ENCODE measurements around the gene GFER. TPM values are rescaled to one million over a fixed set of nuclear protein-coding genes. Genes with fewer than 3 reads are reported as not detected.
"Not testable (repeated sequence)": the region's sequence is repeated elsewhere in the genome, so short reads cannot be mapped to it uniquely, and the experiment has no call there.

GFER gene
- total RNA-seq, 1 donor from 2014 or later, result 24.4 TPM

- intact Hi-C loops (cut with micrococcal nuclease), result loop anchor here (5.0 kb wide), 1 partner anchor 185 kb away; the partner anchor contains the start of genes EME2, MRPS34 and NME3
Observed at GRCh38 chr16:1957434-1958142, 26.4 kb upstream of the GFER start.

GRCh38 chr16:1958143-1958491 lies 25.9 kb upstream of the GFER start:
- intact Hi-C loops (cut with micrococcal nuclease), result loop anchor here (5.0 kb wide), 1 partner anchor 186 kb away; the partner anchor contains the start of genes EME2, MRPS34 and NME3

GRCh38 chr16:1958715-1959268 lies 25.2 kb upstream of the GFER start:
- intact Hi-C loops (cut with micrococcal nuclease), result loop anchor here (1.0 to 5.0 kb wide), 2 partner anchors 15 to 186 kb away; partner anchors contain the start of genes EME2, MRPS34, MSRB1 and NME3

GRCh38 chr16:1959269-1960039 lies 24.5 kb upstream of the GFER start, which contains the start of gene NDUFB10:
Gene NDUFB10, plus strand, starts transcription at chr16:1959538. Its CDS starts 87 bp downstream, at chr16:1959625.
- intact Hi-C loops (cut with micrococcal nuclease), result loop anchor here (1.0 to 5.0 kb wide), 2 partner anchors 16 to 187 kb away; partner anchors contain the start of genes EME2, MRPS34, MSRB1 and NME3

- intact Hi-C loops (cut with micrococcal nuclease), result no loop called here
Observed at GRCh38 chr16:1960665-1961630, 23.0 kb upstream of the GFER start.

GRCh38 chr16:1961651-1962067 lies 22.3 kb upstream of the GFER start:
- intact Hi-C loops (cut with micrococcal nuclease), result no loop called here

- intact Hi-C loops (cut with micrococcal nuclease), result not testable (repeated sequence)
Observed at GRCh38 chr16:1962161-1963153, 21.5 kb upstream of the GFER start.

- intact Hi-C loops (cut with micrococcal nuclease), result loop anchor here (1.0 to 2.0 kb wide), 3 partner anchors 8 to 27 kb away; partner anchors contain the start of genes MSRB1 and TBL3
Observed at GRCh38 chr16:1963806-1964505, 20.0 kb upstream of the GFER start.

GRCh38 chr16:1964506-1965395 lies 19.2 kb upstream of the GFER start, which contains the start of gene RPS2:
Gene RPS2, minus strand, starts transcription at chr16:1964826. Its CDS starts 201 bp downstream, at chr16:1964625.
- intact Hi-C loops (cut with micrococcal nuclease), result loop anchor here (1.0 to 2.0 kb wide), 3 partner anchors 8 to 26 kb away; partner anchors contain the start of genes MSRB1 and TBL3

- intact Hi-C loops (cut with micrococcal nuclease), result loop anchor here (2.0 kb wide), 2 partner anchors 23 to 25 kb away; partner anchors contain the start of gene MSRB1
Observed at GRCh38 chr16:1965396-1966001, 18.5 kb upstream of the GFER start.

GRCh38 chr16:1966460-1966859 lies 17.5 kb upstream of the GFER start, which contains the start of gene RNF151:
Gene RNF151, plus strand, starts transcription at chr16:1966856. Its CDS starts 26 bp downstream, at chr16:1966882.
- intact Hi-C loops (cut with micrococcal nuclease), result no loop called here

- intact Hi-C loops (cut with micrococcal nuclease), result no loop called here
Observed at GRCh38 chr16:1968146-1968953, 15.6 kb upstream of the GFER start.

GRCh38 chr16:1971796-1972489 lies 12.1 kb upstream of the GFER start, which contains the start of gene TBL3:
Gene TBL3, plus strand, starts transcription at chr16:1972053. Its CDS starts 112 bp downstream, at chr16:1972165.
- intact Hi-C loops (cut with micrococcal nuclease), result loop anchor here (1.0 to 5.0 kb wide), 3 partner anchors 8 to 35 kb away; partner anchors contain the start of genes GFER, RPS2 and ZNF598

GRCh38 chr16:1972490-1972877 lies 11.5 kb upstream of the GFER start:
- intact Hi-C loops (cut with micrococcal nuclease), result loop anchor here (1.0 to 5.0 kb wide), 3 partner anchors 8 to 35 kb away; partner anchors contain the start of genes GFER, RPS2 and ZNF598
